NOMO-1 treated with DMSO at 0.1 percent for 48 hours (cell line): Measurements from ENCODE around the gene FAF1.

Source experiments
- DNase-seq: peaks from one replicate; lab custom pipeline; 2025; ENCODE audit not compliant: unreplicated experiment; lab: John Stamatoyannopoulos, UW

The FAF1 gene

DNA sequence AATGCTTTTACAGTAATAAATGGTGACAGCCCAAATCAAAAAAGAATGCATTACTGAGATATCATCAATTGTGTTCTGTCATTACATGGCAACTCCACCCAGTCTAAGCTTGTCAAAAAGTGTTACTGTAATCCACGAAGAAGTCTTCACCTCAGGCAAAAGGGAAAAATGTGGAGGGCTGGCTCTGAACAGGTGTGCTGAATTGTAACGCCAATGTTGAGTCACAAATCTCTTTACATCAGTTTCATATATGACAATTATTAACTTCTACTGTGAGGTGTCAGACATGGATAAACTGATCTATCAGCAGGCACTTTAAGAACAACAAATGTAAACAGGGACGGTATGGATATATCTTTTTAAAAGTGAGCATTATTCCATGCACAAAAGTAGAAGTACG is 438.4 kb downstream of the FAF1 start:
- no peak for DNase-seq

DNA sequence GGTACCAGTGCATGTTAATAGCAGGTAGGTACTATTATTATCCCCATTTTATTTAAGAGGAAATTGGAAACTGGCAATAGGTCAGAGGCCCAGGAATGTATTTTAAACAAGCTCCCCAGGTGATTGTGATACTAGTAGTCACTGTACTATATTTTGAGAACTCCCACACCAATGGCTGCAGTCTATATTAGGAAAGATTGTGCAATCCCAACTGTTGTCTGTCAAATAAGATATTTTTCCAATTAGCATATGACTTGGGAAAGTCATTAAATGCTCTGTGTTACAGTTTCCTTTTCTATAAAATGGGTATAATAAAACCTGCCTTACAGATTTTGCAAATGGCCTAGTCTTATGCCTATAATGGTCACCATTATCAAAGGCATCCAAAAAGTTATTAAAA is 442.6 kb downstream of the FAF1 start:
- no peak for DNase-seq

DNA sequence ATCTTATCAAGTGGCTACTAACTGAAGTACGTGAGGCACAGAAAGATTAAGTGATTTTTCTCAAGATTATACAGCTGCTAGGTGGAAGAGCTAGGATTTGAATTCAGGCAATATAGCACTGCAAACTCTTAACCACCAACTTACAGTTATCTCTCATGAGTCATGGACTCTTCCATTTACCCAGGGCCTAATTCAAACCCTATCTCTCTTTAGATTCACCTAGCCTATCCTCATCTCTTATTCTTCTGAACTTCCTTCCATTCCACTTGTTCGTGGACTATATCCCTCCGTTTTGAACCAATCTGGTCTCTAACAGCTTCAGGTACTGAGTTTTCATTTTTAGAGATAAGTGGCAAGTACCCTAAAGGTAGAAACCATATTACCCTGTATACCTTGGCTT is 444.0 kb downstream of the FAF1 start:
- DNase-seq: no peak

DNA sequence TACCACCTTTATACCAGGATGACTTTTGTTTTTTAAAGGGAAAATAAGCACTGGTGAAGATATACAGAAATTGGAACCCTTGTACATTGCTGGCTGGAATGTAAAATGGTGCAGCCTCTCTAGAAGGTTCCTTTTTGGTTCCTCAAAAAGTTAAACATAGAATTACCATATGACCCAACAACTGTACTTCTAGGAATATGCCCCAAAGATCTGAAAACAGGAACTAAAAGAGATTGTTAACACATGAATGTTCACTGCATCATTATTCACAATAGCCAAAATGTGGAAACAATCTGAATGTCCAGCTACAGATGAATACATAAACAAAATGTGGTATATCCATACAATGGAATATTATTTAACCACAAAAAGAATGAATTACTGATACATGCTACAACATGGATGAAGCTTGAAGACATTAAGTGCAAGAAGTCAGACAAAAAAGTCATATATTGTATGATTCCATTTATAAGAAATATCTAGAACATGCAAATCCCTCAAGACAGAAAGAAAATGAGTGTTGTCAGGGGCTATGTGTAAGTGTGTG is 452.0 kb downstream of the FAF1 start:
- DNase-seq: peak; percentile 65

DNA sequence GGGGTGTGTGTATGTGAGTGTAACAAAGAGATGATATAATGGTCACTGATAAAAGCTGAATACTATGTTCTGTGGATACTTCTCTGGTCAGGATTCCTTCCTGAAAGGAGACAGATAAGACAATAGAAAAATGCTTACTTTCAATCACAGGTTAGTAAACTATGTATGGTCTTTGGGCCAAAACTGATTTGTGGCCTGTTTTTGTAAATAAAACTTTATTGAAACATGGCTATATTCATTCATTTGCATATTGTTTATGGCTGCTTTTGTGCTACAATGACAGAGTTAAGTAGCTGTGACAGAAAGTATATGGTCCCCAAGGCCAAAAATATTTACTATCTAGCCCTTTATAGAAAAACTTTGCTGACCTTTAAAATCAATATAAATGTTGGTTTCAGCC is 454.6 kb downstream of the FAF1 start:
- no peak for DNase-seq

DNA sequence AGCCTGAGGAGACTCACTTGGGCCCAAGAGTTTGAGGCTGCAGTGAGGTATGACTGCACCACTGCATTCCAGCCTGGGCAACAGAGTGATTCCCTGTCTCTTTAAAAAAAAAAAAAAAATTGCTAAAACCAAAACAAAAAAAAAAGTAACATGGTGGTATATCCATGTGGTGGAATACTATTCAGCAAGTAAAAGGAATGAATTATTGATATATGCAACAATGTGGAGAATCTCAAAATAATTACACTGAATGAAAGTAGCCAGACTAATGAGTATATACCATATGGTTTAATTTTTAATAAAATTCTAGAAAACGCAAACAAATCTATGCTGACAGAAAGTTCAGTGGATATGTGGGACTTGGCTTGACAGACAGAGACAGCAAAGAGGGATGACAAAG is 456.6 kb downstream of the FAF1 start:
- no peak for DNase-seq

DNA sequence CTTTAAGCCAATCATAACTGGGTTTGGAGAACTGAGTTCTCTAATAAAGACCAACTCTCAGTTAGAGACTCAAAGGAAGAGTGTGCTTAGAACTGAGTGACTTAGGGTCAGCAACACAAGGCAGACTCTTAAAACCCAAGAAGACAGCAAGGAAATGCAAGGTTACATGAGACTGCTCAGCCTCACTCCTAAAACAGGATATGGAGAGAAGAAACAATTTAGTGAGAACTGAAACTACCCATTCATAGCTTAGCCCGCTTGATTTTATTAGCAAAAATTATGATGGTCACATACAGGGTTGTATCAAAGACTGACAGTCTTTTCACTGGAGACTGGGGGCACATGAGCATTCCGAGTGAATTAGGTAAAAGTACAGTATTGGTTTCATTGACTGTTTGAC is 457.9 kb downstream of the FAF1 start:
- DNase-seq: peak; percentile 9

DNA sequence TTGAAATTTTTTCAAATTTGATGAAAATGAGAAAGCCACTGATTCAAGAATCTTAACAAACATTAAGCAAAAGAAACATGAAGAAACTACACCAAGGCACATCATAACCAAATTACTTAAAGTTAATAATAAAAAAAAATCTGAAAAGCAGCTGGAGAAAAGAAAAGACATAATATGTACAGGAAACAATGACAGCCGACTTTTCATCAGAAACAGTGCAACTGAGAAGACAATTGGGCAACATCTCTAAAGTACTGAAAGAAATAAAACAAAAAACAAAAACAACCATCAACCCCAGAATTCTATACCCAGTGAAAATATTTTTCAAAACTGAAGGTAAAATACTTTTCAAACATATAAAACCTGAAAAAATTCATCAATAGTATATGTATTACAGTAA is 463.1 kb downstream of the FAF1 start:
- no peak for DNase-seq

DNA sequence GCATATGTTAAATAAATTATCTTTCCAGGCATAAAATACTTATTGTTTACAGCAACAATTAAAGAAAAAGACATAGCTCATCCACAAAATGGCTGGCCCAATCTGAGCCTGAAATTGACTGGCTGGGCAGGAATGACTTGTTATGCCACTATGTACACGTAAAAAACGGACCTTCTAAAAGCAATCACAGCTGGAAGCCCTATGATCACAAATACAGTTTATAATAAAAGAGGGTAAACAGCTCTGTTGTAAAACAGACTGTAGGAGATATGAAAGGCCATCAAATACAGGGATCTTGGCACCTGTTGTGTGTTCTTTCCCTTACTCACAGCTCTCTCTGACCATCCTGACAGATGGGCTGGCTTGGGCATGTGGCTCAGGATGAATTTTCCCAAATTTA is 466.4 kb downstream of the FAF1 start:
- DNase-seq: no peak

DNA sequence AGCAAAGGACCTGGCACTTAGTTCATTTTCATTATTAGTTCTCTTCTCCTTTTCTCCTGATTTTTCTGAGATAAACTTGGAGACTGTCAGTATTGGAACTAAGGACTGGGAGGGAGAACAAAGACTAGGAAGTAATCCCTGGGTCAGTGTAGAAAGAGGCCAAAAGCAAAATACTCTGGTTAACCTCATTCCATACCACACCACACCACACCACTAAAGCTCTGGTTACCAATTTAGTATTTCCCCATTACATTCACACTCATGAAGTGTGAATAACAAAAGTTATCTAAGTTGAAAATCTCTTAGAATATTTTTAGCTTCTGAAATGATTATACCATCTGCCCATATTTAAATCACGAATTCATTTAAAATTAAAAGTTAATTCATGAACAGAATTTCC is 467.9 kb downstream of the FAF1 start:
- no peak for DNase-seq

DNA sequence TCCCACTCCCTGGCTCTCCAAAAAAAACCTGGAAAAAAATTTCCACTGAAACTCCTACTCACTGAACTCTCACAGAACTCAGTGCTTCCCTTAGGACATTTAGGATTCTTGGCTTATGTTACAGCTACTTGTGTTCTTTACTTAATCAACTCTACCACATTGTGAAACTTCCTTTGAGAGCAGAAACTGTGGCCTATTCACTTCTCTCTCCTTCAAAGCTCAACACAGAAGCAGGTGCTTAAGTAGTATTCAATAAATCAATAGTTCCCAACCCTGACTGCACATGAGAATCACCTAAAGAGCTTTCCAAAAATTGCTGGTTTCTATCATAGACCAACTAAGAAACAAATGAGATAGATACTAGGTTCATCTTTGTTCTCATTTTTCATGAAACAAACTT is 468.9 kb downstream of the FAF1 start:
- no peak for DNase-seq

DNA sequence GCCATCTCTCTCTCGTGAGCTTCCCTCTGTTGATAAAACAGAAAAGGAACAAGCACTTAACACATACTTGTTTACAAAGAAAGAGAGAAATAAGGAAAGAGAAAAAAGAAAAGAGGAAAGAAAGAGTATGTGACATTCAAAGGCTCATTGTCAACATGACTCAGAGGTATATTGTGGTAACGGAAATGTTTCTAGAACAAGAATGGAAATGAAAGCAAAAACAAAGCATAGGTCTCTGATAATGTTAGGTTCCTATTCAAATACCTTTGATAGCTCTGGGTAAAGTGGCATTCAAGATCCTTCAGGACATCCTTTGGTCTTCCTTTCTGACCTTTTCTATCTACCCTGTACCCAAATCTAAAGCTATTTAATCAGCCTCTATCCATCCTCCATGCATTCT is 469.4 kb downstream of the FAF1 start:
- no peak for DNase-seq

DNA sequence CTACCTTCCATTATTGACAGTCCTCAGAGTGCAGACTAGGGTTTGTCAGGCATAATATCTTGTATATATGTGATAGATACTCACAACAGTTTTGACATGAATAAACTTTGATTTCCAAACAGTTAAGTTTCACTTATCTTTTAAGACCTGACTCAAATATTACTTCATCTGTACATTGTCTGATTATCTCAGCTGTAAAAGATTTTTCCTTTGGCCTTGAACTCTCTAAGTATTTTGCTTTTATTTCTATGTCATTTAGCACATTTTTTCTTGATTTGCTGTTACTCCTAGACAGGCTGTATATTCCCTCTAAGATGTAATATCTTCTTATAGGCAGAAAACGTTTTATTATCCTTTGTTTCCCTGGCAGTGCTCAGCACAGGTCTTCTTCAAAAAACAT is 471.2 kb downstream of the FAF1 start:
- DNase-seq: no peak

DNA sequence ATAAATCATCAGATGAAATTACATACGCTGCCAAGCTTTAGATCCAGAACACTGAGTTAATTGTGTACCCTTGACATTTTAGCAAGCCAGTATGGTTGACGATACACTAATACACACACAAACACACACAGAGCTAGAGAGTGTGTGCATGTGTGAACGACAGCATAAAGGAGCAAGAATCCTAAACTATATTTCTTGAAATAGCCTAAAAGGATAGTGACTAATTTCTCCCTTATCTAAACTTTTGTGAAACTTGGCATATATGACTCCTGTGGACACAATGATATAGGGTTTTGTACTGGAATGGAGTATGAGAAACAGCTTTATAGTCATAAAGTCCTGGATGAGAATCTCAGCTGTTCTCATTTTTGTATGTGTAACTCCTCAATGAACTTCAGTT is 471.7 kb downstream of the FAF1 start:
- DNase-seq: no peak

DNA sequence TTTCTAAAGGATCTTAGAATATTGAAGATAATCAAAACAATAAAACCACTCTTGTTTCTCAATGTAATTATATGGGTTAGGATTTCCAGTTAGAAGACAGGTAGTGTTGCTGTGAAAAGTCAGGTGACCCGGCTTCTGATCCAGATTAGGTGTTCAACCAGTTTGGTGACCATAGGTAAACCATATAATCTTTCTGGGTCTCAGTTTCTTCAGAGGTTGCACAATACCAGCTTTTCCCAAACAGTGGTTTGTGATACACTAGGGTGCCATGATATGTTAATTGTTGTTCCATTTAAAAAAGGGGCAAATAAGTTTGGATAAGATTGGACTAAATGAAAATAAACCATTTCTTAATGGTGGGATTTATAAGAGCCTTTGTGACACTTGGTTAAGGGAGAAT is 472.3 kb downstream of the FAF1 start:
- DNase-seq: no peak

DNA sequence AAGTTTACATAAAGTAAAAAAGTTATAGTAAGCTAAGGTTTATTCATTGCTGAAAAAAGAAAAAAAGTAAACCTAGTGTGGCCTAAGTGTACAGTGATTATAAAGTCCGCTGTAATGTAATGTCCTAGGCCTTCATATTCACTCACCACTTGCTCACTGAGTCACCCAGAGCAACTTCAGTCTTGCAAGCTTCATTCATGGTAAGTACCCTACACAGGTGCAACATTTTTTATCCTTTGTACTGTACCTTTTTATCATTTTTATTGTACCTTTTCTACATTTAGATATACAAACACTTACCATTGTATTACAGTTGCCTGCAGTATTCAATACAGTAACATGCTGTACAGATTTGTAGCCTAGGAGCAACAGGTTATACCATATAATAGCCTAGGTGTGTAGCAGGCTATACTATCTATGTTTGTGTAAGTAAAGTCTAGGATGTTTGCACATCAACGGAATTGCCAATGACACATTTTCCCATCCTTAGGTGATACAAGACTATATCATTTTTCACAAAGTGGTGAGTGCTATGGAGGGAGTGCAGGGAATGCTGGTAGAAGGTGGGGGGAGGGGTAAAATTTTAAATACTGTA is 478.8 kb downstream of the FAF1 start:
- no peak for DNase-seq

DNA sequence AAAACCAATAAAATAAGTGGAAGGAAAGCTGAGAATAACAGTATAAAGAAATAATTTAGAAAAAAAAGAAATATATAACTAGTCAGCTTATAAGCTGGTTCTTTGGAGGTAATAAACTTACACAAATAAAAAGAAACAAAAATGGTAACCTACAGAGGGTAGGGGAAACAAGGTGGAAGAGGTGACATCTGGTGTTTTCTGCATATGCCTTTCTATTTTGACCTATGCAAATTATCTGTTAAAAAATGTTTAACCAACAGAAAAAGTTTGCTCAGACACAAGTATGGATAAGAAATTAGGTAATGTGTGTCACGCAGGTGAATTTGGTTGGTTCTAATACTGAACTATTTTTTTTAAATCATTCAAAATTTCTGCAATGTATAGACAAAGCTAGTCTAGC is 483.3 kb downstream of the FAF1 start:
- DNase-seq: no peak

DNA sequence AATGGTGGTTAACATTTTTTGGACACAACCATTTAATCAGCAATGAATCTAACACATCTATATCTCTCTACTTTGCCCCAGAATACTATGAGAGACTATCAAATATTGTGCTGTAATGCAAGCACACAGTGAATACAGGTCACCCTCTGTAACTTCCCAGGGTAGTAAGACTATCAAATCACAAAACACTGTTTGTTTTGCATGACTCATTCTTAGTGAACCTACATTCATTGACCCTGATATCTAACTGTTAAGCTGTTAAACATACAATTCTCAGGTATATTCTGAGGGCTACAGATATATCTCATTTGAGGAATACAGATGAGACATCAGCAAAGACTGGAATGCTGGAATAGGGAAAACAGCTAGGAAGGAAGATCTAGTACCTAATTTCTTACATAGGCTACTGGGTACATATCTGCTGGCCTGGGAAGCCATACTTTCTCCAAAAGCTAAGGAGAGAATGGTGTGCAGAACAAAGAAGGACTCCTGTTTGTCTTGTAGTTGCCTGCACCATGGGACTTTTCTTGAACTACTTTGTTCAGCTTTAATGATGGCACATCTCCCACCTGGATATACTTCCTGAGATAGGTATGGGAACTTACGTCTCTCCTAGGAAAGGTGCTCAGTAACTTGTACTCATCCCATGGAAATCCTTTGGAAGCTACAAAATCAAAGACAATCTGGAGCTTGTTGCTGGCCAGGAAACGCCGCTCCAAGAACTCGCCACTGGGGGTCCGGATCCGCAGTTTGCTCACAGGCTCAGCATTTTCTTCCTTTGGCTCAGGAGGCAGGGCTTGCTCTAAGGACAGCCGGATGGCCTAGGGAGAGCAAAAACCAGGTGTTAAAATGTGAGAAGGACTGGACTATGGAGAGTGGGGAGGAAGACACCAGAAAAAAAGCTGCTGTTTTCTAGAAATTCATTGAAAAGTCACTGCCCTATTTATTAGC is 484.9 kb downstream of the FAF1 start:
- DNase-seq: no peak

DNA sequence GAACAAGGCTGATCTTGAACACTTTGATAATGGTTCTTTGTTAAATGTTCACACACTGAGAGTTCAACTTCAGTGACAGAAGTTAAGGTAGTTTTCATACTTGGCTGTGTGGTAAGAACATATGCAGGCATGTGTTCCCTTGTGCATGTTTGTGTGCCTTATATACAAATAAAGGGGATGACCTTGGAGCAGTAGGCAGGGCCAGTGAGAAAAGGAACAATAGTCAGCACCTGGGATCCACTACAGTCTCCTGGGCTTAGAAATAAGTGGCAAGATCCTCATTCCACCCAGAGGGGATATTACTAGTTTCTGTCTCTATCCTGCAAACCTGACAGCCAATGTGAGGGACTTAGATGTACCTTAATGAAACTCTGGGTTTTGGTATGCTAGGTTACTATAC is 486.6 kb downstream of the FAF1 start:
- no peak for DNase-seq

DNA sequence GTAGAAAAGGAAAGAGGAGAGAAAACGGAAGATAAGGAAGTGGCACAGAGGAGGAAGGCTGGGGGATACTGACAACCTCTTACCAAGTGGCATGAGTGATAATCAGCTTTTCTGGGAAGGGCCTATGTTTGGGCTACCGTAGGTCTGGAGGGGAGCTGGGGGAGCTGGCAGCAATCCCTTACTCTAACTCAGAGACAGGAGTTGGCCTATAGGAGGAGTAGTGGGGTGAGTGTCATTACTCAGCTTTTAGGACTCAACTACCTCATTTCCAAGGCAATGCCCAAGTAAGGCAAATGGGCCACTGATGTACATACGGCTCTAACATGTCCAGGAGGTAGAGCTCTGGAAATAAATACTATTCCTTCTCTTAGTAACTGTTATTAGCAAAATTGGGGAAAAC is 488.1 kb downstream of the FAF1 start:
- no peak for DNase-seq

DNA sequence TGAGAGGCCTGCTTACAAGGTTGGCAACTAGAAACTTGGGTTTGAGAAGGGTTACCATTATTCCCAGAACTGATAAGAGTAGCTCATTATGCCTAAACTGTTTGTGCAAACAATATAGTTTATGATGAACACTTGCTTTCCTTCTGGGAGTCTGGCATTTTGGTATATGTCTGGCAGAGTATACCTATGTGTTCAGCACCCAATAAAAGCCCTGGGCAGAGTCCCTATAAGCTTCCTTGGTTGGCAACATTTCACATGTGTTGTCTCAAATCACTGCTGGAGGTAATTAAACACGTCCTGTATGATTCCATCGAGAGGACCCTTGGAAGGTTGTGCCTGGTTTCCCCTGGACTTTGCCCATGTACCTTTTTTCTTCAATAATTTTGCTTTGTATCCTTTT is 497.1 kb downstream of the FAF1 start:
- DNase-seq: no peak

DNA sequence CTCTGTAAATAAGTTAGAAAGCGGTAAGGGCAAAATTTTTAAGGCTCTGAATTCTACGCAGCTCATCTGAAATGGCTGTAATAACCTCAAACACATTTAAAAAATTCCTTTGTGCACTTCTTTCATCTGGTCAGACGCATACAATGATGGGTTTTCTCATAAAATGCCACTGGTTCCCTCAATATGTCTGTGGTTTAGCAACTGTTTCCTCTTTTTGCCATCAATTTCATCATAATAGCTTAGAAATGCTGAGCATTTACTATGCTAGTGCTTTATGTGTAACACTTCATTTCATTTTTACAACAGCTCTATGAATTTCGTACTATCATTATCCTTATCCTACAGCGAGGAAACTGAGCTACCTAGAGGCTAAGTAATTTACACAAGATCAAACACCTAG is 501.6 kb downstream of the FAF1 start:
- DNase-seq: peak; percentile 91
